Stimulated activated CD4-positive, alpha-beta T cell treated with anti-CD3 and anti-CD28 coated beads, Interleukin-12 subunit alpha, Interleukin-12 subunit beta, amount 100 ng/mL, for 4 hours (primary cell): ENCODE data around the gene TBC1D22A.

Experiments used
- DNase-seq: peaks from one replicate; pipeline ENCODE4 v3.0.0-alpha.2; 2020

TBC1D22A gene

DNA sequence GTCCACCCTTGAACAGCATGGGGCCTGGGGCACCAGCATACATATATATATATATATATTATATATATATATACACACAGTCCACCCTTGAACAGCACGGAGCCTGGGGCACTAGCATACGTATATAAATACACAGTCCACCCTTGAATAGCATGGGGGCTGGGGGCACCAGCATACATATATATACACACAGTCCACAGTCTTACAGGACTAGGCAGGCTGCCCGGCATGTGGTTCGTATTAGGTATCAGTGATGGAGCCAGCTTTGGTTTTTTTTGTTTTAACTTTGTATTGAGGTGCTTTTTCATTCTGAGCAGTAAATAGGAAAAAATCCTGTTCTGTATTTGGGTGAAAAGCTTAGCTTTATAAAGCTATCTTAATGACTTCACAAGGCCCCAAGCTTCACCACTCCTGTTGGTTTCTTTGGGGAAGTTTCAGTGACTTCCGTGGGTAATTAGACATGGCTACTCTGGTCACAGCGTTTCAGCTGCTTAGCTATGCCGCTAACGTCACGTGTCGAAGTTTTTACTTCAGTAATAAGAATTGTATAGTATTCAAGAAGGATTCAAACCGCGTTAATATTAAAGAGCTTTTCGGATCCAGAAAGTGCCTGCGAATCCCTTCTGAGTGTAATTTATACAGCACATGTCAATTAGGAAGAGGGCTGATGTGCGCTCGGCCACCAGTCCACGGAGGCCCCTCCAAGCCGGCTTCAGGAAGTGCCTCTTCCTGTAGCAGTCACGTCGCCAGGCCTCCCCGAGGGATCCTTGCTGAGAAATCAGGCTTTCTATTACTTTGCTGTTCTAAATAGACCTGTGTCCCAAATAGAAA is 179.7 kb downstream of the TBC1D22A start:
- DNase-seq, result no peak

DNA sequence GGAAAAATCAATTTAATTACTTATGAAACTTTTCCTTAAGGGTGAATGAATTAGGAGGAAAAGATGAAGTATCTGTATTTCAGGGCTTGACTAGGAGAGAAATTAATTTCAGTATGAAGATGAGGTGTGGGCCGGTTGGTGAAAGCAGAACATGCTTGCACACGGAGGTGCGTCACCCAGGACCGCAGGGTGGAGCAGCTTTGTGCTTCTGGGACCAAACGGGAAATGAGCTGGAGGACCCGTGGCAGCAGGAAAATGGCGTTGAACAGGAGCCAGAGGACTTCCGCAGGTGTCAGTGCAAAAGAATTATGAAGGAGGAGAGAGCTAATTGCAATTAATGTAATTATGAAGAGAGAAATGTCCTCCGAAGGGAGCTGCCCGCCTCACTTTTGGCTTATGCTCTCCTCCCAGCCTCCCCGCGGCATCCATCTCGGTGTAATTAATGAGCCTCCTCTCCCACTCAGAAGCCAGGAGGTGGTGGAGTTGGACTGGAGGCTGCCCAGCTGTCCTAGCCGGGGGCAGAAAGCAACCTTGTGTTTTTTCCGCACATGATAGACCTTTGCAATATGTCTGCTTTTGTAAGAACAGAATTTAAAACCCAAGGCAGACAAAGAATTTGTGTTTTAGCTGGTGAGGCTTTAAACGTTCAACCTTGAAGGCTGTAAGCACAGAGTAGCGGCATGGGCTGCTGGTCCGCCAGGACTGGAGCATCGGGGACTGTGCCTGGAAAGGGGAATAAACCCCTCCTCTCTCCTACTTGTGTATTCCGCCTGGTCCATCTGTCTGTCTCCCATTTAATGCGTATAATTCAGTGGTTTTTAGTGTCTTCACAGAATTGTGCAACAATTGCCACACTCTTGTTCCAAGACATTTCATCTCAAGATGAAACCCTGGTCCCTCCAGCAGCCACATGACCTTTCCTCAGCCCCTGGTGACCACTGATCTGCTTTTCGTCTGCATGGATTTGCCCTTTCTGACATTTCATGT is 180.6 kb downstream of the TBC1D22A start:
- no peak for DNase-seq

DNA sequence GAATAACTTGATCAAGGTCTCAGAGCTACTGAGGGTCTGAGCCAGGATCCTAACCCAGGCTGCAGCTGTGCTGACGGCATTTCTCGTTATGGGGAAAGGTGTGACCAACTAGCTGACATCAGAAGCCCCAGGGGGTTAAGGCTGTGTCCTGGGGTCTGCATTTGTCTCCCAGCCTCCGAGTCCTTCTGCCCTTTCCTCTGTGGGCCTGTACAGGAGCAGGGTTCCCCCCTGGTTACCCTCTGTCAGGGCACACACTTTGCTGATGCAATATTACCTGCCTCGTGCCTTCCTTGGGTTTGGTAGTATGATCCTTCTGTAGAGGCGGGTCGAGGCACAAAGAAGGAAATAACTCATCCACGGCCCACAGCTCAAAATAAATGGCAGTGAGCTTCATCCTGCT is 183.0 kb downstream of the TBC1D22A start:
- DNase-seq, result no peak

DNA sequence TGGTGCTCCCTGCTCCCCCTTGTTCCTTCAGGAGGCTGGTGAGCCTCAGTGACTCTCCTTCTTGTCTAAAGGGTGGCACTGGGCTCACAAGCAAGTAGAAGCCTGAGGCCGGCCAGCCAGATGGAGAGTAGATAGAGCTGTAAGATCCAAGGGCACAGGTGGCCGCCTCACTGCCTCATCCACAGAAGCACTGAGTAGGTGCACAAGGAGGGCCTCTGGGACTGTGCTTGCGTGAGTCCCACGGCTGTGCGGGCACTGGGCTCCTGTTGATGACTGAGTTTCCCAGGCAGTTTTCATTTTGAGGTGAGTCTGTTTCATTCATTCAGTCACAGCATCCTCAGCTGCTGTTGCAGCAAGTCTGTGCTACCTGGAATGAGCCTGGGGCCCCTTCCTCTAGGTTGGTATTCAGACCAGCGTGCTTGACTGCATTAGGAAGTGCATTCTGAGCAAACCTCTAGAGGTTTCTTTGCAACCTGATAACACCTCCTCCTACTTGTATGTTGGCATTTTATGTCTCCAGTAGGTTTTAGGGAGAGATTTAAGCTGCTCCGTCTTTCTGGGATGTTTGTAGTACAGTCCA is 184.0 kb downstream of the TBC1D22A start:
- no peak for DNase-seq

DNA sequence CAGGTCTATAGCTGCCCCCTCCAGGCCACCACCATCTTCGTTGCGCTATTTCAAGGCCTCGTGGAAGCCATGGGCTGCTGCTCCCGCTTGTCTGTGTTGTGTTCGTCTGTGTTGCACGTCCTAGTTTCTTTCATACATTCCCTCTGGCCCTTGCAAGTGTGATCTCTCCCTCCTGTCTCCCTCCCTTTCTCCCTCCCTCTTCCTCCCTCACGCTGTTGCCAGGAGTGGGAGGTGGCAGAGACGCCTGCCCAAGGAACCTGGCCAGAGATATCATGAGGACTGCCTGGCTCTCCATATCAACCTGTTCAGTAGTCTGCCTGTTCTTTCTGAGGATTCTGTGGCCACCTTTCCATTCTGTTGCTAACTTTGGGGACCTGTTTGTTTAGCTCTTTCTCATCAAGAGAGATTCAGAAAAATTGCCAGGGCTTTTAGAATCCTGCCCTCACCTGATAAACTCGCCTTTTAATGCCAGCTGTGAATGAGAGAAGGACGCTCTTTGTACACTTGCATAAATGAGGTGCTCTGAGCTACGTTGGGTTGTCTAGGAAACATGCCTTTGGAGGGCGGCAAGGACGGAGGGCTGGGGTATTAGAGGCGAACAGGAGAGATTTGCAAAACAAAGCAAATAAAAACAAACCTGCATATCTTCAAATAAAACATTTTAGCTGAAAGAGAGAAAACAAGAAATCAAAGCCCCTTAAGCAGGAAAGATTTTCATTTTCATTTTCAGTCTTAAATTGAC is 185.2 kb downstream of the TBC1D22A start:
- no peak for DNase-seq

DNA sequence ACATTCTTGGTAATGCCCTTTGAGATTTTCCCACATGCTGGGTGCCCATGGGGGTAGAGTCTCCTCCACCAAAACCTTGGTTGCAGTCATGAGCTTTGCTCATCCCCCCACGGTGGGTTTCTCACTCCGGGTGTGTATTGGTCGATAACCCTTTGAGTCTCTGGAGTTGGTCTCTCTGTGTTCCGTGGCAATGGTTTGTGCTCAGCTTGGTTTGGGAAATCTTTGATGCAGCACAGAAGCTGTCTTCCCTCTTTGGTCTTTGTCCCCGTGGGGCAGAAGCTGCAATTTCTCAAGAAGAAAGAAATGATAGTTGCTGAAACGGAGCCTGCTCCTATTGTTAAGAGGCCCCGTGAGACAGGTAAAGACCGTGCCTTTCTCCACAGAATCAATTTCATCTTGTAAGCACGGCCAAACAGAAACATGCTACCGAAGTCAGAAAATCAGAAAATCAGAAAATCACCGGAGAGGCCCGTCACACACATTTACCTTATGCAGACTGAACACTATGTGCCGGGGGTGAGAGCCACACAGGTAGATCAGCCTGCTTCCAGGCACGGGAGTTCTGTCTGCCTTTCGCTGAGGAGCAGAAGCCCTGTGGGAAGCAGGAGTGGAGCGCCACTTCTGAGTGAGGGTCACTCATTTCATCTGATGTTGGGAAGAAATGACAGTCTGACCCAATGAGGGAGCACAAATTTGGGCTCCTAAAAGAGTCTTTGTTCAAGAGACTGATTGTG is 186.1 kb downstream of the TBC1D22A start:
- DNase-seq, result no peak

DNA sequence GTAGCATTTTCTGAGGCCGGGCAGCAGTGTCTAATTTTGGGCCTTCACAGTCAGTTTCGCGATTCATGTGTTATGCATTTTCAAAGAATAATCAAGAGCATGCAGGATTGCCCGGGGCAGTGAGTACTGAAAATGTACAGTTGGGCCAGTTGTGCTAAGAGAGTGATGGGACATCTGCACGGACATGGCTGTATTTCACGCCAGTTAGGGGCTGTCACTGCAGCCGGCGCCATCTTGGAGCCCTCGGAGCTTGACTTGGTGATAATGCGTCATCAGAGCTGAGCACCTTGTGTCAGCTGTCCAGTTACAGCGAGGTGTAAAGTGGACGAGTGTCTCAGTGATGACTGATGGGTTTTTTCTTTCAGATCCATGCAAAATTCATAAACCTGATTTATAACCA is 188.9 kb downstream of the TBC1D22A start:
- DNase-seq, result no peak

DNA sequence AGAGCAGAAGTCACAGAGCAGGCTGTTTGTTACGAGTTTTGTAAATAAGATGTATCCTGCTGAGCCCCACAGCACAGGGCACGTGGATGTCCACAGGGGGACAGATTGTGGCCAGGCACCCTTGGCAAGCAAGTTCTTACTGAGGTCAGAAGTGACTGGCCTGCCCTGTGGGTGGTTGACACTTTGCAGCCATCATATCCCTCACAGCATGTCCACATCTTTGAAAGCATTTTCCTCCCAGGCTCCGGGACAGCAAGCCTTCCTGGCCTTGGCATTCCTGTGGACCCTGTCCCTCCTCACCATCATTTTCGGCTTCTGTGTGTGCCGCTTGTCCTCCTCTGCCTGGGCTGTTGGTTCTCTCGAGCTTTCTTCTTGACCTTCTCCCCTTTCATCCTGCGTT is 189.5 kb downstream of the TBC1D22A start:
- DNase-seq, result no peak

DNA sequence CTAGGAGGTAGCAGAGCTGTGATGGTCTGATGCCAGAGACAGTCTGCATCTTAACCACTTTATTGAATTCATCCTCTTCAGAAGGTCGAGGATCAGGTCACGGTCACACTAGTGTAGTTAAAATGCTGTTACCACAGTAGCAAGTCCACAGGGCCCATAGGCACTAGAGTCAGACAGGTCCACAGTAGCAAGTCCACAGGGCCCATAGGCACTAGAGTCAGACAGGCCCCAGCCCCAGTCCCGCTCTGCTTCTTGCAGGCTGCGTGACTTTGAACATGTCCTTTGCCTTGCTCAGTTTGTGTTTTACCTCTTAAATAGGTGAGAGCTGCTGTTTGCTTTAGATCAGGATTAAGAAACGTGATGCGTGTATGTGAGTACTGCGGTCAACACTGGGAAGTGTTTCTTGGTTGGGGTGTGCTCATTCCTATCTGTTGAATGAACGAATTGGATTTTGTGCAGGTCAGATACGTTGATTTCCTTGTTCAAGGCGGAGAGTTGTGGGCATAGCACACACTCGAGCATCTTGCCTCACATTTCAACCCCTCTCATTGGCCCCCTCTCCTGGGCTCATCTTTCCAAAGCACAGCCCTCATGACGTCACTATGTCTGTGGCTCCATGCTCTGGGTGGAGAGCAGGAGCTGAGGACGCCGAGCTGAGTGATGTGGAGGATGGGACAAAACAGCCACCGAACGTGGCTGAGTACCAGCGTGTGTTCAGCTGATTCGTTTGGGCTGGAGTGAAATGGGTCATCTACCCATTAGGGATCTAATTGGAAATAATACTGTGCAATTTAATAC is 191.7 kb downstream of the TBC1D22A start:
- DNase-seq, result no peak

DNA sequence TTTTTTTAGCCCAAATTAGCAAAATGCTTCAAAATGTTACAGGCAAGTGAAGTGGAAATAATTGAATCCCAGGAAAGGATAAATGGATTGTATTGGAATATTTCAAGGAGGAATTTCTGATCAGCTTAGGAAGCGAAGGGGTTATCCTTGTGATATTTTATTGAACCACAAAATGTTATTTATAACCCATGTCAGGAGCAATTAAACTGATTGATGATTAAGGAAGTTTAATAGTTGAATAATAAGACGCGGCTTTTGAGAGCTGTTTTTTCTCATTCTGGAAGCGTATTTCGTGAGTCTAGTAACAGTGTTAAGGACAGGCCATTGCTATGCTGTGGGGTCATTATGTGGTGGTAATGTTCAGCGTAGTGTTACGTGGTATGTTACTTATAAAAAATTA is 192.3 kb downstream of the TBC1D22A start:
- no peak for DNase-seq

DNA sequence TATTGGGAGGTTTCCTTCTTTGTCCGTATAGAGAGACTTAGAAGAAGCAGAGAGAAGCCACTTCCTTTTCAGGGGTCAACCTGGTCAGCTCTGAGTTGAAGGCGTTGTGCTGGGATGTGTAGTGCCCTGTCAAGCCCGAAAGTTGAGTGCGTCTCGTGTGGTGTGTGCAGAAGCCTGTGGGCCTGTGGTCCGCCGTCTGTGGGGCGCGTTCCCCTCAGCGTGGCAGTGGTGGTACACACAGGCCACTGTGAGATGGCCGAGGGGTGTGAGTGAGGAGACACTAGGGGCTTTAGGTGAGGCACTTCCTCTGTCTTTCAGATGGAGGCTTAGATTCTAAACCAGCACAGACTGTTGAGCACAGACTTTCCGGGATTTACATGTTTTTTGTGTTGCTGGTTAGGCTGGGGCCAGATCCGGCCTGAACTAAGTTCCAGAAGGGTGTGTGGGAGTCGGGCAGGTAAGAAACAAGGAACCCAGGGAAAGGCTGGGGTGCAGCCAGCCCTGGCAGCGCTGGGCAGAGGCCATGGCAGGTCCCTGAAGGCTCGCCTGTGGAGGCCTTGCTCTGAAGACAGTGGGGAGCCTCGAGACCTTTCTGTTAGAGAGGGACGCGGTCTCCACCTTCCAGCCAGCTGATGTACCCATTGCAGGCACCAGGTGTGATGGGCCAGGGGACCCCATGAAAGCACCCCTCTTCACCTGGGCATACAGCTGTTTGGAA is 194.2 kb downstream of the TBC1D22A start:
- DNase-seq, result no peak

DNA sequence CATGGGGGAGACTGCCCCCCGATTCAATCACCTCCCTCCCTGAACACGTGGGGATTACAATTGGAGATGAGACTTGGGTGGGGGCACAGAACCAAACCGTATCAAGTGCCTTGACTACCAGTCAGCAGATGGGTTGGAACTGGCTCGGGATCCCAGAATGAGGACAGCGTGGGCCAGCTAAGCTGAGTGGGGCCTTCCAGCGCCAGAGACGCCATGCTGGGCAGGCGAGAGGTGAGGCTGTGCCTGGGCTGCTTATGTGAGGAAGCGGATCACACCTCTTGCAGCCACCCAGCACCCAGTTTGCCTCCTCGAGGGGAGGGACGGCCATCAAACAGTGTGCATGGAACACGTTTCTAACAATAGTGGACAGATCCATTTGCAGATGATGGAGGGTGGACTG is 195.1 kb downstream of the TBC1D22A start:
- DNase-seq, result no peak

DNA sequence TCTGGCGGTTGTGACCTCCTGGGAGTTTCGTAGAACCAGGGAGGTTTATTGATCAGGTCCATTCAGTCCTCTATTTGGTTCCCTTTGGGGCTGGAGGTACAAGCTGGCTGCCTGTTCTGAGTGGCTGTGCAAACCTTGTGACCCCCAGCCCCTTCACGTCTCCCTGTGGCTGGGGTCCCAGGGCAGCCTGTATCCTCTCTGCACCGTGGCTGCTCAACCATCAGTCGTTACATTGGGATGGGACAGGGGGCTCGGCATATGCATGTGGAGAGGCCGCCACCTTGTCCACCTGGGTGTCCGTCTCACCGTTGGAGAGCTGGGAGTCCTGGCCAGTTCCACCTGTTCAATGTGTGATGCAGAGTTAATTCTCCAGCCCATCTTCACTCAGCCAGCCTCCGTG is 195.7 kb downstream of the TBC1D22A start:
- DNase-seq, result no peak

DNA sequence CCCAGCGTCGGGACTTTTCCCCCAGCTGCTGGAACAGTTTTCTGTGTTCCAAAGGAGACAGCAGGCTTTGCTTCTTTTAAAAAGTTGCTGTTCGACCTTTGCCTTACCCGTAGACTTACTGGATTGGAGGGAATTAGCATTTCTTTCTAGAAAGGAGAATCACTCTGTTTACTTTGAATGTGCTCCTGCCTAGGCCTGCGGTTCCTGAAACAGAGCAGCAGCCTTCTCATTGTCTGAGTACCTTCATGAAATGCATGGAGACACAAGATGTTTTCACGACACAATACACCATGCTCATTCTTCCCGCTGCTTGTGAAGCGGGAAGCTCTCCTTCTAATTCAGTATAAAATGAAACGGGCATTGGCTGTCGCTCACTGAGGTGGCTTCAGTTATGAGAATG is 196.2 kb downstream of the TBC1D22A start:
- no peak for DNase-seq

DNA sequence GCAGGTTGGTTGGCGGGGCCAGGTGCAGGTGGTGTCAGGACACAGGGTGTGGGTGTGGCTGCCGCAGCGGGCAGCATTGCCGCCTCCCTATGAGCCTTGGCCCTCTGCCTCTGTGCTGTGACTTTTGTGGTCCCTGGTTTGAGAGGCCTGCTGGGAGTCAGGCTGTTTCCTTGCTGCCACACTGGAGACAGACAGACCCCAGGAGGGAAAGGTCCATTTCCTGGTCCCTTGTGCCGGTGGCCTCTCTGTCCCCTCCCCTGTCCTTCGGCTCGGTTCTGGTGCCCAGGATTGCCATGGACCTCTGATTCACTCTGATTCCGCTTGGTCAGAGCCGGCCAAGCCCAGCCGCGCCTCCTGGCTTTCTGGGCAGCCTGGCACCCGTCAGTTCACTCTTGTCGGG is 196.9 kb downstream of the TBC1D22A start:
- no peak for DNase-seq

DNA sequence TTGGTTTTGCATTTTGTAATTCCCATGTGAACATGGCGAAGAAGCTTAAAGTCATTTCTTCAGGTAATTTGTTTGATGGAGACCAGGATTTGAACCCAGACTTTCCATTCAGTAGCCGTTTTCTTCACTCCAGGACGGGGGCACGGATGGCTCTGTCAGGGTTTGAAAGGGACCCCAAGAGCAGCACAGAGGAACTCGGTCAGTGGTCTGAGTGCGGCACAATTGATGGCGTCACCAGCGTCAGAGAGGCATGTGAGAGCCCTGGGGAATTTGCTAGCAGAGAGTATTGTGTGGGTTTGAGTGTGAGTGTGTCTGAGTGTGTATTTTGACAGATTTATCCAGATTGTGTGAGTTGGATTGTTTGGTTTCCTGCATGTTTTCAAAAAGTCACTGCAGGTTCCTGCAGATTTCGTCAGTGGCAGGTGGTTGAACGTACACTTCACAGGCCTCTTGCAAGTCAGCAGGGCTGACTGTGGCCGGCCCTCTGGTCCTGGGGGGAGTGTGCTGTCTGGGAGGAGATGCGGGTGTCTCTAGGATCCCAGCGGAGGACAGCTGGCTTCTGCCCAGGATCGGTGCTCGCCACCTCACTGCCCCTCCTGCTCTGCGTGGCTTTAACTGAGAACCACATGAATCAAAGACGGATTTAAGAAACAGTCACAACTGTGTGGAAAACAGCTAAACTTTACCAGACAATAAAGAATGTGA is 199.3 kb downstream of the TBC1D22A start:
- no peak for DNase-seq

DNA sequence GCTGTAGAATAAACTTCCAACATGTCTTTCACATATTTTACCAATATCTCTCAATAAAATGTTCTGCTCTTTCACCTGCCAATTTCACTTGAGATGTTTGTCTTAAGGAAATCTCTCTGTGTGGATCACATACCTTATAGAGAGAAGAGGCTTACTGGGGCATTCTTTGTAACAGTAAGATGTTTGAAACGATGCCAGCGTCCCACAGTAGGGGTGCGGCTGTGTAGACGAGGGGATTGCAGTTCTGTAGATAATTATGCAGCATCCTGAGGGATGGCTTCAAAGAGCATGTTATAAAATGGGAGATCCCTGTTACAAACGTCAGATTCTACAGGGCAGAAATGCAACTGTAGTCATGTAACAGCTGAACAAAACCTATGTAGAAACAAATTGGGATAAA is 200.0 kb downstream of the TBC1D22A start:
- DNase-seq, result no peak

DNA sequence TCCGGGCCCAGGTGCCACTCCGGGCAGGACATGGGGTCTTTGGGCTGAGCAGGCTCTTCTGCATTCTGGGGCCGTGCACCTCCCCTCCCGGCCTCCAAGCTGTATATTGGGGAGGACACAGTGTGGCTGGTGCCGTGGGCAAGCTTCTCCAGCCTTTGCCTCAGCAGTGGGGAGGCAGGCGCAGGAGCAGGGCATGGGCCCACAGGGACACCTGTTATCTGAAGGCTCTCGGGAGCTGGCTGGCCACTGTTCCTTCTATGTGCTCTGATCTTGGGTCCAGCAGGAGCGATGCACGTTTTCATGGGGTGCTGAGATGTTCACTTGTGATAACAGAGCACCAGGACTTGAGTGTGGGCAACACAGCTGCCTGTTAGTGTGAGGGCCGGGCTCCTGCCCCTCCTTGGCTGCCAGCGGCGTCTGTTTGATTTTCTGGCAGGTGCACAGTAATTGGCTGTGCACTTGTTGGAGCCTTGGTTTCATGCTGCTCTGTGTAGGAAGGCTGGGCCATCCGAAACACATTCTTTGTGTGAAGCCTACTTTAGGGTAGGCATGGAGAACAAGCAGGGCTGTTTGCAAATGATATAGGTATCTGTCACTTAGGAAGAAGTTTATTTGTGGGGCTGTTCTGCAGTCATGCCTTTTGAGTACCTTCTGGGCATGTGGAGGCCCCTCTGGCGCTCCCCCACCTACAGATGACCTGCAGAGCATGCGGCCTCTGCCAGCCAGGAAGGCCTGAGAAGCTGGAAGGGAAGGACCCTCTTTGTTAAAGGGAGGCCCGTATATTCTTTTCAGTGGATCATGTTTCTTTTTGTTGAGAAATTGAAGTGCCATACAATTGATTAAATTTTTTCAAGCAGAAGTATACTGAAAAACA is 201.5 kb downstream of the TBC1D22A start:
- no peak for DNase-seq
